H1 (cell line): ENCODE data around the gene NEO1. TPM values are rescaled to one million over a fixed set of nuclear protein-coding genes. Genes with fewer than 3 reads are reported as not detected.

Experiments
- CTCF ChIA-PET: fragments of 300-600 bp; sonication (Branson Sonifier 250); formaldehyde crosslinking; loops from one replicate; lab custom pipeline; 2021; ENCODE audit not compliant: partially characterized antibody; lab: Charles Lee
- POLR2A ChIA-PET: fragments of 300-600 bp; sonication (Branson Sonifier 250); formaldehyde crosslinking; loops from one replicate; lab custom pipeline; 2021; ENCODE audit warnings: inconsistent platforms; ENCODE audit not compliant: partially characterized antibody; lab: Charles Lee
- DNase-seq, 2 experiments: peaks; one replicate each; pipeline versions ENCODE4 v3.0.0 to v3.0.0-alpha.2; 2010 to 2022; ENCODE audit warnings: low spot score in 2 of 2, low read depth in 1 of 2, mixed read lengths in 1 of 2
- FAIRE-seq: peaks from 2 replicates; lab custom pipeline; 2011; peaks lifted over from hg19 to GRCh38; lab: Jason Lieb, UNC
- H2AFZ ChIP-seq: 2 replicates; pipeline ENCODE4 v1.8.1; 2012; ENCODE audit warnings: low read length, inconsistent platforms
- H2AK5ac ChIP-seq: 2 replicates; pipeline ENCODE4 v1.6.1; 2013; ENCODE audit warnings: low read depth, low read length
- H2BK120ac ChIP-seq: replicated peaks from 2 replicates; pipeline ENCODE3; 2013; ENCODE audit warnings: low read depth, low read length, inconsistent platforms
- H2BK12ac ChIP-seq: 2 replicates; pipeline ENCODE4 v1.6.1; 2013; ENCODE audit warnings: low read depth, low read length
- H2BK15ac ChIP-seq: 2 replicates; pipeline ENCODE4 v1.6.1; 2013; ENCODE audit warnings: low read length
- H2BK20ac ChIP-seq: 2 replicates; pipeline ENCODE4 v1.6.1; 2013; ENCODE audit warnings: low read length
- H2BK5ac ChIP-seq: 2 replicates; pipeline ENCODE4 v1.6.1; 2013; ENCODE audit warnings: low read depth, low read length
- H3K14ac ChIP-seq: 2 replicates; pipeline ENCODE4 v1.6.1; 2013; ENCODE audit warnings: inconsistent platforms; ENCODE audit not compliant: insufficient read length
- H3K18ac ChIP-seq: 2 replicates; pipeline ENCODE4 v1.6.1; 2013; ENCODE audit warnings: low read length; ENCODE audit errors: extremely low read depth
- H3K23ac ChIP-seq: 2 replicates; pipeline ENCODE4 v1.6.1; 2013; ENCODE audit warnings: inconsistent platforms; ENCODE audit not compliant: insufficient read length
- H3K23me2 ChIP-seq: 2 replicates; pipeline ENCODE4 v1.6.1; 2013; ENCODE audit warnings: low read depth, low read length
- H3K27ac ChIP-seq: 2 replicates; pipeline ENCODE4 v1.6.1; 2011; ENCODE audit warnings: low read depth, low read length, inconsistent platforms
- H3K27me3 ChIP-seq, 4 experiments: replicated peaks in 1 of 4; 1 replicate in 1 of 4; 2 replicates in 3 of 4; pipeline versions ENCODE4 v1.6.1 to v1.8.1; 2011 to 2013; ENCODE audit warnings: low read length in 3 of 4, mild to moderate bottlenecking in 3 of 4, inconsistent platforms in 2 of 4, mixed read lengths in 2 of 4, moderate library complexity in 1 of 4; ENCODE audit not compliant: control insufficient read depth in 3 of 4, insufficient read depth in 3 of 4; ENCODE audit errors: extremely low read depth in 1 of 4
- H3K36me3 ChIP-seq, 4 experiments: 2 replicates each; pipeline versions ENCODE4 v1.6.1 to v1.8.1; 2011 to 2013; ENCODE audit warnings: mild to moderate bottlenecking in 4 of 4, low read length in 3 of 4, moderate library complexity in 2 of 4, control low read depth in 1 of 4, inconsistent platforms in 1 of 4; ENCODE audit not compliant: insufficient read depth in 4 of 4, control insufficient read depth in 2 of 4
- H3K4ac ChIP-seq: replicated peaks from 2 replicates; pipeline ENCODE3; 2013; ENCODE audit warnings: low read length, low read depth, mixed read lengths, inconsistent platforms; ENCODE audit not compliant: insufficient read length
- H3K4me1 ChIP-seq, 4 experiments: replicated peaks in 1 of 4; 1 replicate in 1 of 4; 2 replicates in 3 of 4; pipeline versions ENCODE4 v1.6.1 to v1.8.1; 2011 to 2013; ENCODE audit warnings: low read length in 3 of 4, inconsistent platforms in 2 of 4, mixed read lengths in 1 of 4; ENCODE audit not compliant: insufficient read depth in 4 of 4, control insufficient read depth in 3 of 4
- H3K4me2 ChIP-seq, 2 experiments: 2 replicates each; pipeline versions ENCODE4 v1.6.1 to v1.8.1; 2011 to 2013; ENCODE audit warnings: low read depth in 2 of 2, low read length in 2 of 2, control low read depth in 1 of 2, inconsistent platforms in 1 of 2, mild to moderate bottlenecking in 1 of 2; ENCODE audit not compliant: insufficient read depth in 1 of 2
- H3K4me3 ChIP-seq, 4 experiments: fragments of 200-600, 300-600 bp in 1 of 4; sonication (generic), shearing (Covaris generic), sonication (Bioruptor Twin) in 1 of 4; 2 replicates each; pipeline versions ENCODE4 v1.5.1 to v1.8.1; 2011 to 2016; ENCODE audit warnings: low read length in 4 of 4, low read depth in 3 of 4, control low read depth in 2 of 4, inconsistent platforms in 2 of 4, mild to moderate bottlenecking in 2 of 4, mixed read lengths in 1 of 4, moderate library complexity in 1 of 4; ENCODE audit not compliant: insufficient read depth in 2 of 4; ENCODE audit errors: extremely low read depth in 1 of 4
- H3K56ac ChIP-seq: replicated peaks from 2 replicates; pipeline ENCODE3; 2013; ENCODE audit warnings: low read depth, mild to moderate bottlenecking, mixed read lengths, low read length, inconsistent platforms; ENCODE audit not compliant: insufficient read length
- H3K79me1 ChIP-seq: 2 replicates; pipeline ENCODE4 v1.6.1; 2013; ENCODE audit warnings: low read depth, low read length, control low read depth
- H3K79me2 ChIP-seq, 2 experiments: 2 replicates each; pipeline versions ENCODE4 v1.6.1 to v1.8.1; 2012 to 2013; ENCODE audit warnings: low read length in 2 of 2, mild to moderate bottlenecking in 2 of 2, inconsistent platforms in 1 of 2; ENCODE audit not compliant: insufficient read depth in 2 of 2, control insufficient read depth in 1 of 2
- H3K9ac ChIP-seq, 4 experiments: replicated peaks in 1 of 4; 1 replicate in 1 of 4; 2 replicates in 3 of 4; pipeline versions ENCODE4 v1.6.1 to v1.8.1; 2011 to 2013; ENCODE audit warnings: low read depth in 3 of 4, low read length in 3 of 4, control low read depth in 2 of 4, mild to moderate bottlenecking in 2 of 4, moderate library complexity in 2 of 4, inconsistent platforms in 1 of 4; ENCODE audit errors: extremely low read depth in 1 of 4
- H3K9me3 ChIP-seq, 2 experiments: 2 replicates each; pipeline versions ENCODE4 v1.6.1 to v1.8.1; 2012 to 2013; ENCODE audit warnings: mild to moderate bottlenecking in 2 of 2, moderate library complexity in 2 of 2, control low read depth in 1 of 2, inconsistent platforms in 1 of 2, low read depth in 1 of 2, low read length in 1 of 2, mixed read lengths in 1 of 2; ENCODE audit not compliant: insufficient read depth in 2 of 2
- H4K20me1 ChIP-seq, 2 experiments: replicated peaks in 1 of 2; 2 replicates each; pipeline versions ENCODE3 to v1.8.1; 2011 to 2013; ENCODE audit warnings: inconsistent platforms in 2 of 2, low read length in 2 of 2, mild to moderate bottlenecking in 1 of 2; ENCODE audit not compliant: insufficient read depth in 2 of 2, control insufficient read depth in 1 of 2
- H4K5ac ChIP-seq: 2 replicates; pipeline ENCODE4 v1.6.1; 2013; ENCODE audit warnings: low read length, low read depth, mixed read lengths, inconsistent platforms; ENCODE audit not compliant: insufficient read length
- H4K8ac ChIP-seq: 2 replicates; pipeline ENCODE4 v1.8.0; 2013; ENCODE audit warnings: mild to moderate bottlenecking, moderate library complexity, low read length, inconsistent platforms; ENCODE audit not compliant: insufficient read depth; ENCODE audit errors: extremely low read depth
- H4K91ac ChIP-seq: replicated peaks from 2 replicates; pipeline ENCODE3; 2013; ENCODE audit warnings: low read length, mixed read lengths, inconsistent platforms; ENCODE audit not compliant: insufficient read length
- BRCA1 ChIP-seq: IDR thresholded peaks from 2 replicates; pipeline ENCODE4 v1.6.1; 2012; ENCODE audit warnings: low read depth, low read length, improper control_type of control experiment
- RXRA ChIP-seq: IDR thresholded peaks from 2 replicates; pipeline ENCODE4 v1.6.1; 2011; ENCODE audit warnings: low read depth, mild to moderate bottlenecking, low read length, moderate library complexity; ENCODE audit not compliant: insufficient read depth
- SIN3A ChIP-seq, 2 experiments: IDR thresholded peaks in 1 of 2; conservative IDR thresholded peaks in 1 of 2; 2 replicates each; pipeline ENCODE4 v1.6.1; 2011 to 2012; ENCODE audit warnings: low read length in 2 of 2, improper control_type of control experiment in 1 of 2, low read depth in 1 of 2, mild to moderate bottlenecking in 1 of 2
- SIRT6 ChIP-seq: IDR thresholded peaks from one replicate; pipeline ENCODE4 v1.7.1; 2012; ENCODE audit warnings: low read length, inconsistent platforms
- WGBS, 2 experiments: shearing (Covaris generic) in 1 of 2; methylation state at CpG; one replicate each; pipeline versions ENCODE4 v1.1.6 to v1.1.7; 2013 to 2015; ENCODE audit warnings: low lambda C conversion rate in 2 of 2, mixed read lengths in 2 of 2, inconsistent platforms in 1 of 2, low coverage in 1 of 2, missing lambda C conversion rate in 1 of 2; ENCODE audit not compliant: insufficient replicate concordance in 2 of 2, insufficient coverage in 1 of 2, insufficient read length in 1 of 2; ENCODE audit errors: extremely low coverage in 1 of 2, missing lambda C conversion rate in 1 of 2; 5-methylcytosine and 5-hydroxymethylcytosine counted together
- polyA plus RNA-seq, 7 experiments: library from polyadenylated mRNA; depleted of rRNA in 3 of 7; stranded (reverse) in 5 of 7; unstranded in 2 of 7; fragments of >200 nt in 5 of 7; fragments of 200-250 nt in 2 of 7; gene quantifications; 1 replicate in 5 of 7; 2 replicates in 1 of 7; 4 replicates in 1 of 7; pipeline versions ENCODE4 v1.2.1 to v1.2.3, GENCODE V29; 2011 to 2013; ENCODE audit warnings: missing spikeins in 2 of 7, mixed read lengths in 2 of 7
- total RNA-seq: library from RNA; stranded (reverse); fragmentation: NEBNext Ultra II Directional; extraction: Animal tissue kit (Norgen Biotek cat#: 25700); gene quantifications from 2 replicates; pipeline ENCODE4 v1.2.1, GENCODE V29; 2021

Gene NEO1
- total and polyA plus RNA-seq, 2 of the 8 experiments (the other 6 are each of a cell fraction or from before 2014, with no cell fraction given): 36.0 to 51.0 TPM

GRCh38 chr15:73231661-73232419, 179.6 kb downstream of the NEO1 start:
- Histone ChIP-seq H3K9ac (no peak overlapping the region), H3K23ac (no peak overlapping the region), H3K27ac (no peak overlapping the region), H3K23me2 (no peaks in the 10 kb centered on the region), H3K9me3 (no peaks in the 10 kb centered on the region), H3K4me3 (no peak overlapping the region), H2BK15ac (no peak overlapping the region), H2BK20ac (no peak overlapping the region), H4K8ac (no peak overlapping the region), H2BK5ac (peak overlapping the region; percentile 79; the same call in 1 of the 2 replicates), H2AFZ (no peak overlapping the region), H3K18ac (no peak overlapping the region), H2BK12ac (no peak overlapping the region), H3K4me1 (peaks cover 0 to 3% (median under 1%) of the 10 kb centered on the region in 4 experiments; a peak in 2 of 7 replicates), H4K91ac (no peak overlapping the region), H3K4me2 (no peak overlapping the region), H2AK5ac (no peak overlapping the region), H3K56ac (no peak overlapping the region), H2BK120ac (no peak overlapping the region), H3K79me1 (no peaks in the 10 kb centered on the region), H3K36me3 (no peaks in the 10 kb centered on the region), H3K79me2 (no peaks in the 10 kb centered on the region), H3K14ac (no peak overlapping the region), H3K27me3 (no peaks in the 10 kb centered on the region), H3K4ac (no peak overlapping the region), H4K5ac (no peak overlapping the region), H4K20me1 (no peaks in the 10 kb centered on the region)
- POLR2A ChIA-PET: no interaction called here
- 78% methylated on average over 2 of the region's 2 CpGs; no CpG with 5 or more reads in 1 of the 2 experiments for WGBS, 2 experiments
- FAIRE-seq (no peak), DNase-seq (no peak)
- CTCF ChIA-PET: interaction anchor here (0.6 to 2.6 kb wide), 4 partner anchors 9 to 236 kb away, joined by 3 to 20 read pairs (median 6); no protein-coding TSS in a partner anchor
- TF ChIP-seq SIRT6 (no peak), SIN3A (conservative IDR thresholded peaks at IDR 0.05 in 1 of 2, IDR thresholded peaks at IDR 0.05 in 1 of 2; ENCODE audit: low read depth in 1 of 2, low read length in 2 of 2) (no peak), RXRA (no peak), BRCA1 (no peak)
